Dermis microvascular lymphatic vessel endothelial cell (primary cell): ENCODE measurements around the gene GET3. TPM values are rescaled to one million over a fixed set of nuclear protein-coding genes. Genes with fewer than 3 reads are reported as not detected.

Source experiments
- DNase-seq, 2 donors: peaks; one replicate each; pipeline versions ENCODE4 v3.0.0 to v3.0.0-alpha.2; 2010; ENCODE audit warnings: low read depth in 2 of 2
- total RNA-seq: library from RNA; depleted of rRNA; stranded (reverse); fragments of >200 nt; gene quantifications from 2 replicates; pipeline ENCODE4 v1.2.1, GENCODE V29; 2014

GET3 gene
- total RNA-seq, 1 donor from 2014 or later, result 82.2 TPM

GRCh38 chr19:12750851-12751250 lies 13.6 kb downstream of the GET3 start:
- DNase-seq, result no peak

GRCh38 chr19:12751635-12752034 lies 14.3 kb downstream of the GET3 start, which contains the start of gene BEST2:
Gene BEST2 (plus strand): TSS chr19:12751791. CDS start chr19:12752593, 802 bp downstream.
- no peak for DNase-seq

- DNase-seq, result no peak
These were observed 14.9 kb downstream of the GET3 start for GRCh38 chr19:12752056-12752781.

GRCh38 chr19:12754465-12755196 lies 17.3 kb downstream of the GET3 start:
- DNase-seq, result no peak

- no peak for DNase-seq
These were observed 19.0 kb downstream of the GET3 start for GRCh38 chr19:12756150-12756883.

GRCh38 chr19:12757544-12758274 lies 20.4 kb downstream of the GET3 start:
- DNase-seq, result peak; percentile 30 to 73

GRCh38 chr19:12759686-12760085 lies 22.4 kb downstream of the GET3 start:
- no peak for DNase-seq

- no peak for DNase-seq
These were observed 25.8 kb downstream of the GET3 start for GRCh38 chr19:12763100-12763499.

GRCh38 chr19:12764698-12765097 lies 27.4 kb downstream of the GET3 start:
- no peak for DNase-seq

- peak; percentile 52 to 83 for DNase-seq
These were observed 28.8 kb downstream of the GET3 start for GRCh38 chr19:12766051-12766521.

- DNase-seq, result no peak
These were observed 29.9 kb downstream of the GET3 start for GRCh38 chr19:12767150-12767549.

- DNase-seq, result no peak
These were observed 30.4 kb downstream of the GET3 start for GRCh38 chr19:12767666-12768065.

GRCh38 chr19:12769689-12770088 lies 32.4 kb downstream of the GET3 start:
- DNase-seq, result peak in 1 of 2 donors; percentile 24

GRCh38 chr19:12770922-12771321 lies 33.6 kb downstream of the GET3 start:
- no peak for DNase-seq

GRCh38 chr19:12772323-12772722 lies 35.0 kb downstream of the GET3 start:
- DNase-seq, result no peak

GRCh38 chr19:12773571-12773970 lies 36.3 kb downstream of the GET3 start:
- DNase-seq, result no peak

- no peak for DNase-seq
These were observed 37.6 kb downstream of the GET3 start, which contains the start of gene HOOK2 for GRCh38 chr19:12774588-12775555. Gene HOOK2 (minus strand): TSS chr19:12775552. CDS start chr19:12775449, 103 bp downstream.

GRCh38 chr19:12777217-12778016 lies 40.1 kb downstream of the GET3 start:
- peak in 1 of 2 donors; percentile 81 for DNase-seq
